Measurements from ENCODE around the gene SREBF2. TPM values are rescaled to one million over a fixed set of nuclear protein-coding genes. Genes with fewer than 3 reads are reported as not detected.
A peak's percentile ranks its signal among the peaks of the same experiment; 100 is the strongest.

The SREBF2 gene
- total RNA-seq, 1 experiment from 2014 or later: 129 TPM

DNA sequence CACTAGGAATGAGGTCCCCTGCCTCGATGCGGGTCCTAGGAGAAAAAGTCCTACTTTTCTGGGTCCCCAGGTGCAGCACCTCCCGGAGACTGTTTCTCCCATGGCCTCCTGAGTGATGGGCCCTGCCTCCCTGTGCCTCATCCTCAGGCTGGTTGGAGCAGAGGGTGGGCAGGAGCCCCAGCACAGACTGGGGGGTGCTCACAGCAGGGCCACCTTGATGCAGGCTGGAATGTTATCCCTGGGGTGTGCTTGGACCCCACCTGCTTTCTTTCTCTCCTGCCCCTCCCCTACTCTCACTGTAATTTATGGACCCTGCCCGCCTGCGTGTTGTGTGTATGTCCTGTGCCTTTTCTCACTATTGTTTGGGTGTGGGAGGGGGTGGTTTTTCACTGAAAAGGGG is 73.9 kb downstream of the SREBF2 start:
- ChIA-PET RAD21 (ENCODE audit: low non-redundant PET in 1 of 2, low total read pairs in 2 of 2, uncharacterized antibody in 2 of 2, unreplicated experiment in 2 of 2) (no interaction called here), CTCF (no interaction called here)
- no peaks in the 10 kb centered on the region for H3K9me2 ChIP-seq (ENCODE audit: insufficient read depth)

More for the DNA sequence above, 73.9 kb downstream of the SREBF2 start:
- no peak for ATAC-seq
- Histone ChIP-seq H3K27ac (ENCODE audit: low read depth, low read length) (no peak overlapping the region), H3K79me2 (ENCODE audit: insufficient read depth, low read length) (no peaks in the 10 kb centered on the region), H3K4me2 (ENCODE audit: low read length) (no peak overlapping the region), H3K9me3 (ENCODE audit: control insufficient read depth in 1 of 2, insufficient read depth in 1 of 2, low read depth in 1 of 2, low read length in 2 of 2) (no peaks in the 10 kb centered on the region), H3K4me1 (ENCODE audit: control insufficient read depth in 1 of 2, insufficient read depth in 2 of 2, low read length in 2 of 2) (no peaks in the 10 kb centered on the region; a peak in 1 of 4 replicates), H2AFZ (ENCODE audit: low read depth, low read length, poor library complexity, severe bottlenecking) (no peak overlapping the region), H3K9ac (ENCODE audit: low read length) (no peak overlapping the region), H3K36me3 (ENCODE audit: control insufficient read depth in 1 of 2, insufficient read depth in 2 of 2, low read length in 2 of 2) (peaks cover 5 to 7% of the 10 kb centered on the region in 2 experiments; a peak in 2 of 4 replicates), H3K4me3 (replicated peaks in 1 of 2; ENCODE audit: low read depth in 1 of 2, low read length in 2 of 2) (no peak overlapping the region), H3K27me3 (ENCODE audit: insufficient read depth, low read length) (no peaks in the 10 kb centered on the region), H4K20me1 (ENCODE audit: insufficient read depth) (no peaks in the 10 kb centered on the region)
- BruUV-seq (replicated peaks): TSS peak; percentile 49
- POLR2A ChIA-PET: no interaction called here
- intact Hi-C loops (cut with micrococcal nuclease): no loop called here
- TF ChIP-seq ELF1 (IDR thresholded peaks at IDR 0.05; ENCODE audit: borderline replicate concordance, low read depth): no peak
- TF ChIP-seq YY1 (IDR thresholded peaks at IDR 0.05; ENCODE audit: extremely low read depth, insufficient replicate concordance, low read depth, low read length): no peak
- no peak for TF ChIP-seq SIN3A (IDR thresholded peaks at IDR 0.05; ENCODE audit: low read depth)
- no peak for TF ChIP-seq FOSL1 (IDR thresholded peaks at IDR 0.05; ENCODE audit: low read depth)
- no peak for TF ChIP-seq EGR1 (IDR thresholded peaks at IDR 0.05; ENCODE audit: low read depth)
- TF ChIP-seq ZNF274 (IDR thresholded peaks at IDR 0.05; ENCODE audit: low read depth, low read length): no peak
- no peak for TF ChIP-seq EZH2phosphoT487 (IDR thresholded peaks at IDR 0.05; ENCODE audit: borderline replicate concordance)
- no peak for TF ChIP-seq CBX3 (IDR thresholded peaks at IDR 0.05; ENCODE audit: low read depth)
- TF ChIP-seq, protein P1, sequence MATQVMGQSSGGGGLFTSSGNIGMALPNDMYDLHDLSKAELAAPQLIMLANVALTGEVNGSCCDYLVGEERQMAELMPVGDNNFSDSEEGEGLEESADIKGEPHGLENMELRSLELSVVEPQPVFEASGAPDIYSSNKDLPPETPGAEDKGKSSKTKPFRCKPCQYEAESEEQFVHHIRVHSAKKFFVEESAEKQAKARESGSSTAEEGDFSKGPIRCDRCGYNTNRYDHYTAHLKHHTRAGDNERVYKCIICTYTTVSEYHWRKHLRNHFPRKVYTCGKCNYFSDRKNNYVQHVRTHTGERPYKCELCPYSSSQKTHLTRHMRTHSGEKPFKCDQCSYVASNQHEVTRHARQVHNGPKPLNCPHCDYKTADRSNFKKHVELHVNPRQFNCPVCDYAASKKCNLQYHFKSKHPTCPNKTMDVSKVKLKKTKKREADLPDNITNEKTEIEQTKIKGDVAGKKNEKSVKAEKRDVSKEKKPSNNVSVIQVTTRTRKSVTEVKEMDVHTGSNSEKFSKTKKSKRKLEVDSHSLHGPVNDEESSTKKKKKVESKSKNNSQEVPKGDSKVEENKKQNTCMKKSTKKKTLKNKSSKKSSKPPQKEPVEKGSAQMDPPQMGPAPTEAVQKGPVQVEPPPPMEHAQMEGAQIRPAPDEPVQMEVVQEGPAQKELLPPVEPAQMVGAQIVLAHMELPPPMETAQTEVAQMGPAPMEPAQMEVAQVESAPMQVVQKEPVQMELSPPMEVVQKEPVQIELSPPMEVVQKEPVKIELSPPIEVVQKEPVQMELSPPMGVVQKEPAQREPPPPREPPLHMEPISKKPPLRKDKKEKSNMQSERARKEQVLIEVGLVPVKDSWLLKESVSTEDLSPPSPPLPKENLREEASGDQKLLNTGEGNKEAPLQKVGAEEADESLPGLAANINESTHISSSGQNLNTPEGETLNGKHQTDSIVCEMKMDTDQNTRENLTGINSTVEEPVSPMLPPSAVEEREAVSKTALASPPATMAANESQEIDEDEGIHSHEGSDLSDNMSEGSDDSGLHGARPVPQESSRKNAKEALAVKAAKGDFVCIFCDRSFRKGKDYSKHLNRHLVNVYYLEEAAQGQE (IDR thresholded peaks at IDR 0.05; ENCODE audit: low read depth): no peak
- TF ChIP-seq, protein P2, sequence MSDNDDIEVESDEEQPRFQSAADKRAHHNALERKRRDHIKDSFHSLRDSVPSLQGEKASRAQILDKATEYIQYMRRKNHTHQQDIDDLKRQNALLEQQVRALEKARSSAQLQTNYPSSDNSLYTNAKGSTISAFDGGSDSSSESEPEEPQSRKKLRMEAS (IDR thresholded peaks at IDR 0.05): no peak
- TF ChIP-seq, protein P3, sequence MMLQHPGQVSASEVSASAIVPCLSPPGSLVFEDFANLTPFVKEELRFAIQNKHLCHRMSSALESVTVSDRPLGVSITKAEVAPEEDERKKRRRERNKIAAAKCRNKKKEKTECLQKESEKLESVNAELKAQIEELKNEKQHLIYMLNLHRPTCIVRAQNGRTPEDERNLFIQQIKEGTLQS (IDR thresholded peaks at IDR 0.05): no peak
- TF ChIP-seq CEBPB (IDR thresholded peaks at IDR 0.05; ENCODE audit: low read depth): no peak
- TF ChIP-seq JUND (IDR thresholded peaks at IDR 0.05): no peak
- no peak for TF ChIP-seq POLR2AphosphoS5 (IDR thresholded peaks at IDR 0.05; ENCODE audit: low read depth, low read length)
- TF ChIP-seq EZH2 (IDR thresholded peaks at IDR 0.05): no peak
- TF ChIP-seq, protein P4, sequence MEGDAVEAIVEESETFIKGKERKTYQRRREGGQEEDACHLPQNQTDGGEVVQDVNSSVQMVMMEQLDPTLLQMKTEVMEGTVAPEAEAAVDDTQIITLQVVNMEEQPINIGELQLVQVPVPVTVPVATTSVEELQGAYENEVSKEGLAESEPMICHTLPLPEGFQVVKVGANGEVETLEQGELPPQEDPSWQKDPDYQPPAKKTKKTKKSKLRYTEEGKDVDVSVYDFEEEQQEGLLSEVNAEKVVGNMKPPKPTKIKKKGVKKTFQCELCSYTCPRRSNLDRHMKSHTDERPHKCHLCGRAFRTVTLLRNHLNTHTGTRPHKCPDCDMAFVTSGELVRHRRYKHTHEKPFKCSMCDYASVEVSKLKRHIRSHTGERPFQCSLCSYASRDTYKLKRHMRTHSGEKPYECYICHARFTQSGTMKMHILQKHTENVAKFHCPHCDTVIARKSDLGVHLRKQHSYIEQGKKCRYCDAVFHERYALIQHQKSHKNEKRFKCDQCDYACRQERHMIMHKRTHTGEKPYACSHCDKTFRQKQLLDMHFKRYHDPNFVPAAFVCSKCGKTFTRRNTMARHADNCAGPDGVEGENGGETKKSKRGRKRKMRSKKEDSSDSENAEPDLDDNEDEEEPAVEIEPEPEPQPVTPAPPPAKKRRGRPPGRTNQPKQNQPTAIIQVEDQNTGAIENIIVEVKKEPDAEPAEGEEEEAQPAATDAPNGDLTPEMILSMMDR (IDR thresholded peaks at IDR 0.05 in 2 of 3, conservative IDR thresholded peaks at IDR 0.05 in 1 of 3; ENCODE audit: borderline replicate concordance in 1 of 3, insufficient read depth in 1 of 3, low read depth in 2 of 3, low read length in 2 of 3): no peak
- TF ChIP-seq TCF7L2 (IDR thresholded peaks at IDR 0.05; ENCODE audit: borderline replicate concordance, extremely low read depth, insufficient read depth, insufficient read length): no peak
- DNase-seq (ENCODE audit: low read depth, low spot score): no peak
